ENCODE data around the gene APOBEC3B.

Gene APOBEC3B

DNA sequence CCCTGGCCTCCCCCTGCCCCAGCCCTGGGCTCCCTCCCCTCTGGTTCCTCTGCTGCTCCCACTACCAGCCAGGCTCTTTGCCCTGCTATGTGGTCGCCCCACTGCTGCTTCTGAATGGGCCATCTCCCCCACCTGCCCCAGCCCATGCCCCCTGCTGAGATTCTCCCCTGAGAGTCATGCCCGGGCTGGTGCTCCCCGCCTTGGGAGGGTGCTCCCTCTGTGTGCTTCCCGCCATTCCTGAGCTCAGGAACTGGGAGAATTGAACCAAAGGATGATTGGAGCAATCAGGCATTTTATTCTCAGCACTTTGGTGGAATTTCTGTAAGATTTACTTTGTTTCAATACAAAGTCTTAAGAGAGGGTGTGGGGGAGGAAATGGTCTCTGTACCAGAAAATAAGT, 45.6 kb downstream of the APOBEC3B start:
- Histone ChIP-seq H3K4me2 (ENCODE audit: low read length) (no peak overlapping the region), H3K4me1 (ENCODE audit: insufficient read depth, low read length, severe bottlenecking) (no peaks in the 10 kb centered on the region), H3K36me3 (ENCODE audit: insufficient read depth, low read length) (no peaks in the 10 kb centered on the region), H2AFZ (ENCODE audit: low read length) (no peak overlapping the region), H3K9me2 (ENCODE audit: low read depth, low read length) (no peaks in the 10 kb centered on the region), H3K4me3 (ENCODE audit: low read depth, low read length, poor library complexity, severe bottlenecking) (no peak overlapping the region), H3K9ac (ENCODE audit: low read length) (no peak overlapping the region), H3K27me3 (ENCODE audit: insufficient read depth, low read length) (no peaks in the 10 kb centered on the region), H3F3A (ENCODE audit: insufficient read depth, low read length) (no peaks in the 10 kb centered on the region), H4K20me1 (ENCODE audit: insufficient read depth, low read length) (no peaks in the 10 kb centered on the region), H3K9me3 (ENCODE audit: low read length) (no peaks in the 10 kb centered on the region), H3K79me2 (ENCODE audit: insufficient read depth, low read length) (no peaks in the 10 kb centered on the region), H3K27ac (ENCODE audit: low read depth, low read length, poor library complexity, severe bottlenecking) (no peak overlapping the region)
- no peak for TF ChIP-seq EZH2 (IDR thresholded peaks at IDR 0.05; ENCODE audit: borderline replicate concordance, low read length)
- TF ChIP-seq, protein P1, sequence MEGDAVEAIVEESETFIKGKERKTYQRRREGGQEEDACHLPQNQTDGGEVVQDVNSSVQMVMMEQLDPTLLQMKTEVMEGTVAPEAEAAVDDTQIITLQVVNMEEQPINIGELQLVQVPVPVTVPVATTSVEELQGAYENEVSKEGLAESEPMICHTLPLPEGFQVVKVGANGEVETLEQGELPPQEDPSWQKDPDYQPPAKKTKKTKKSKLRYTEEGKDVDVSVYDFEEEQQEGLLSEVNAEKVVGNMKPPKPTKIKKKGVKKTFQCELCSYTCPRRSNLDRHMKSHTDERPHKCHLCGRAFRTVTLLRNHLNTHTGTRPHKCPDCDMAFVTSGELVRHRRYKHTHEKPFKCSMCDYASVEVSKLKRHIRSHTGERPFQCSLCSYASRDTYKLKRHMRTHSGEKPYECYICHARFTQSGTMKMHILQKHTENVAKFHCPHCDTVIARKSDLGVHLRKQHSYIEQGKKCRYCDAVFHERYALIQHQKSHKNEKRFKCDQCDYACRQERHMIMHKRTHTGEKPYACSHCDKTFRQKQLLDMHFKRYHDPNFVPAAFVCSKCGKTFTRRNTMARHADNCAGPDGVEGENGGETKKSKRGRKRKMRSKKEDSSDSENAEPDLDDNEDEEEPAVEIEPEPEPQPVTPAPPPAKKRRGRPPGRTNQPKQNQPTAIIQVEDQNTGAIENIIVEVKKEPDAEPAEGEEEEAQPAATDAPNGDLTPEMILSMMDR (IDR thresholded peaks at IDR 0.05; ENCODE audit: low read length), result no peak

GRCh38 chr22:39028281-39028680, 46.1 kb downstream of the APOBEC3B start:
- TF ChIP-seq, protein P1 (IDR thresholded peaks at IDR 0.05; ENCODE audit: low read length), result no peak
- no peak for TF ChIP-seq EZH2 (IDR thresholded peaks at IDR 0.05; ENCODE audit: borderline replicate concordance, low read length)

GRCh38 chr22:39029227-39029626, 47.1 kb downstream of the APOBEC3B start:
- no peaks in the 10 kb centered on the region for H3K9me2 ChIP-seq (ENCODE audit: low read depth, low read length)
- no peak overlapping the region for H3K9ac ChIP-seq (ENCODE audit: low read length)
- no peaks in the 10 kb centered on the region for H3K4me1 ChIP-seq (ENCODE audit: insufficient read depth, low read length, severe bottlenecking)
- H3K4me2 ChIP-seq (ENCODE audit: low read length), result no peak overlapping the region
- no peaks in the 10 kb centered on the region for H3K79me2 ChIP-seq (ENCODE audit: insufficient read depth, low read length)
- H3K36me3 ChIP-seq (ENCODE audit: insufficient read depth, low read length), result no peaks in the 10 kb centered on the region
- H2AFZ ChIP-seq (ENCODE audit: low read length), result no peak overlapping the region
- H3K27ac ChIP-seq (ENCODE audit: low read depth, low read length, poor library complexity, severe bottlenecking), result no peak overlapping the region
- no peaks in the 10 kb centered on the region for H3F3A ChIP-seq (ENCODE audit: insufficient read depth, low read length)
- peaks cover 4% of the 10 kb centered on the region; the same call in 1 of the 2 replicates for H3K27me3 ChIP-seq (ENCODE audit: insufficient read depth, low read length)
- TF ChIP-seq, protein P1 (IDR thresholded peaks at IDR 0.05; ENCODE audit: low read length), result no peak
- no peak for TF ChIP-seq EZH2 (IDR thresholded peaks at IDR 0.05; ENCODE audit: borderline replicate concordance, low read length)
- H4K20me1 ChIP-seq (ENCODE audit: insufficient read depth, low read length), result no peaks in the 10 kb centered on the region
- H3K4me3 ChIP-seq (ENCODE audit: low read depth, low read length, poor library complexity, severe bottlenecking), result no peak overlapping the region
- H3K9me3 ChIP-seq (ENCODE audit: low read length), result no peaks in the 10 kb centered on the region

More at GRCh38 chr22:39028281-39028680, 46.1 kb downstream of the APOBEC3B start:
- Histone ChIP-seq H3K4me2 (ENCODE audit: low read length) (no peak overlapping the region), H3K4me1 (ENCODE audit: insufficient read depth, low read length, severe bottlenecking) (no peaks in the 10 kb centered on the region), H3K27ac (ENCODE audit: low read depth, low read length, poor library complexity, severe bottlenecking) (no peak overlapping the region), H3K9ac (ENCODE audit: low read length) (no peak overlapping the region), H2AFZ (ENCODE audit: low read length) (no peak overlapping the region), H3K79me2 (ENCODE audit: insufficient read depth, low read length) (no peaks in the 10 kb centered on the region), H3K9me3 (ENCODE audit: low read length) (no peaks in the 10 kb centered on the region), H3F3A (ENCODE audit: insufficient read depth, low read length) (no peaks in the 10 kb centered on the region), H3K9me2 (ENCODE audit: low read depth, low read length) (no peaks in the 10 kb centered on the region), H3K36me3 (ENCODE audit: insufficient read depth, low read length) (no peaks in the 10 kb centered on the region), H3K4me3 (ENCODE audit: low read depth, low read length, poor library complexity, severe bottlenecking) (no peak overlapping the region), H4K20me1 (ENCODE audit: insufficient read depth, low read length) (no peaks in the 10 kb centered on the region), H3K27me3 (ENCODE audit: insufficient read depth, low read length) (no peaks in the 10 kb centered on the region)

Measured in OCI-LY1 (cell line).